Gastroesophageal sphincter (tissue), 4 donors: ENCODE results near the gene FAM234A. TPM values are rescaled to one million over a fixed set of nuclear protein-coding genes. Genes with fewer than 3 reads are reported as not detected.

Source experiments
- ATAC-seq: fragments of 150-250 bp; one replicate; pipeline ENCODE4 v1.9.1; 2016; ENCODE audit warnings: mild to moderate bottlenecking, moderate library complexity
- H3K27ac ChIP-seq, 4 donors: fragments of 200-600 bp; sonication (generic) in 3 of 4; 1 replicate in 3 of 4; 2 replicates in 1 of 4; pipeline ENCODE4 v1.5.1; 2016 to 2019
- H3K27me3 ChIP-seq: fragments of 200-600 bp; sonication (generic); one replicate; pipeline ENCODE4 v1.5.1; 2019
- H3K36me3 ChIP-seq, 2 donors: fragments of 200-600 bp; sonication (generic); one replicate each; pipeline ENCODE4 v1.5.1; 2019; ENCODE audit warnings: control low read depth in 1 of 2
- H3K4me1 ChIP-seq, 3 donors: fragments of 200-600 bp; sonication (generic); 1 replicate in 2 of 3; 2 replicates in 1 of 3; pipeline ENCODE4 v1.5.1; 2016 to 2019; ENCODE audit warnings: control low read depth in 2 of 3
- H3K4me3 ChIP-seq, 2 donors: fragments of 200-600 bp; sonication (generic); one replicate each; pipeline ENCODE4 v1.5.1; 2019; ENCODE audit warnings: mild to moderate bottlenecking in 1 of 2, moderate library complexity in 1 of 2
- H3K9me3 ChIP-seq, 3 donors: fragments of 200-600 bp; sonication (generic); one replicate each; pipeline ENCODE4 v1.5.1; 2017 to 2019; ENCODE audit warnings: control low read depth in 2 of 3
- EP300 ChIP-seq: sonication (generic); formaldehyde crosslinking; IDR thresholded peaks from one replicate; pipeline ENCODE4 v1.6.1; 2017; ENCODE audit warnings: antibody characterized with exemption, mild to moderate bottlenecking
- POLR2A ChIP-seq, 2 donors: fragments of 450-650 bp; IDR thresholded peaks; one replicate each; pipeline ENCODE4 v1.6.1; 2017; ENCODE audit warnings: antibody characterized with exemption in 2 of 2, mild to moderate bottlenecking in 2 of 2, moderate library complexity in 1 of 2
- POLR2AphosphoS5 ChIP-seq: sonication (generic); formaldehyde crosslinking; IDR thresholded peaks from one replicate; pipeline ENCODE4 v1.6.1; 2017; ENCODE audit warnings: antibody characterized with exemption
- WGBS, 2 donors: methylation state at CpG; one replicate each; pipeline ENCODE4 v1.1.5; 2018; ENCODE audit warnings: low coverage in 1 of 2; 5-methylcytosine and 5-hydroxymethylcytosine counted together
- total RNA-seq, 4 donors: library from RNA; depleted of rRNA; stranded (reverse); fragments of >200 nt; gene quantifications; one replicate each; pipeline ENCODE4 v1.1.0, GENCODE V29; 2016
- TF ChIP-seq, protein P1 (sequence below), 4 experiments: fragments of 200-600 bp in 2 of 4; fragments of 450-650 bp in 2 of 4; sonication (generic) in 1 of 4; IDR thresholded peaks; one replicate each; pipeline ENCODE4 v1.5.1; 2017 to 2019; ENCODE audit warnings: antibody characterized with exemption in 4 of 4, mild to moderate bottlenecking in 2 of 4, moderate library complexity in 2 of 4

The FAM234A gene
- total RNA-seq, 4 donors from 2014 or later = 54.5 to 123 (median 93.2) TPM

DNA sequence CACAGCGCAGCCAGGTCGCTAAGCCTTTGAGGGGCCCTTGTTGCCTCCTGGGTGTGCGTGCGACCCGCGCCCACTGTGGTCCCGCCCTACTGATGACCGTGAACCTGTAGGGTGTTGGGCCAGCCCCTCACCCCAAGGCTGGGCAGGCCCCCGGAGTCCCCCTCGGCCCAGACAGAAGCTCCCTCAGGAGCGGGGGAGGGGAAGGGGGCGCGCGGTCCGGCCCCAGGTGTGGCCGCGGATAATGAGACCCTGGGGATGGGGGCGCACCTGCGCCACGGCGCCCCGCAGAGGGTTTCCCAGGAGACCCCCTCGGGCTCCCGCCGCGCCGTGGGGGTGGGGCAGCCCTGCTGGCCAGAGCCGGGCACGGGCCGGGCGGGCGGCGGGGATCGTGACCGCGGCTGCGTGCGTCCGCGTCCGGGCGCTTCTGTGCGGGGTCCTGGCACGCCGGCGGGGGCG lies 45.4 kb downstream of the FAM234A start:
- no peak for ATAC-seq
- Histone ChIP-seq H3K36me3 (no peaks in the 10 kb centered on the region), H3K27me3 (peaks cover 44% of the 10 kb centered on the region), H3K27ac (no peak overlapping the region), H3K9me3 (no peaks in the 10 kb centered on the region), H3K4me3 (peak overlapping the region in 1 of 2 donors; percentile 46), H3K4me1 (peaks cover 0 to 33% (median 8%) of the 10 kb centered on the region in 3 donors)
- WGBS, 2 donors = no CpG with 5 or more reads among the region's 47 CpGs
- TF ChIP-seq POLR2AphosphoS5 = no peak
- TF ChIP-seq, protein P1, sequence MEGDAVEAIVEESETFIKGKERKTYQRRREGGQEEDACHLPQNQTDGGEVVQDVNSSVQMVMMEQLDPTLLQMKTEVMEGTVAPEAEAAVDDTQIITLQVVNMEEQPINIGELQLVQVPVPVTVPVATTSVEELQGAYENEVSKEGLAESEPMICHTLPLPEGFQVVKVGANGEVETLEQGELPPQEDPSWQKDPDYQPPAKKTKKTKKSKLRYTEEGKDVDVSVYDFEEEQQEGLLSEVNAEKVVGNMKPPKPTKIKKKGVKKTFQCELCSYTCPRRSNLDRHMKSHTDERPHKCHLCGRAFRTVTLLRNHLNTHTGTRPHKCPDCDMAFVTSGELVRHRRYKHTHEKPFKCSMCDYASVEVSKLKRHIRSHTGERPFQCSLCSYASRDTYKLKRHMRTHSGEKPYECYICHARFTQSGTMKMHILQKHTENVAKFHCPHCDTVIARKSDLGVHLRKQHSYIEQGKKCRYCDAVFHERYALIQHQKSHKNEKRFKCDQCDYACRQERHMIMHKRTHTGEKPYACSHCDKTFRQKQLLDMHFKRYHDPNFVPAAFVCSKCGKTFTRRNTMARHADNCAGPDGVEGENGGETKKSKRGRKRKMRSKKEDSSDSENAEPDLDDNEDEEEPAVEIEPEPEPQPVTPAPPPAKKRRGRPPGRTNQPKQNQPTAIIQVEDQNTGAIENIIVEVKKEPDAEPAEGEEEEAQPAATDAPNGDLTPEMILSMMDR (IDR thresholded peaks at IDR 0.05) = no peak
- no peak for TF ChIP-seq POLR2A (IDR thresholded peaks at IDR 0.05)
- TF ChIP-seq EP300 = no peak

DNA sequence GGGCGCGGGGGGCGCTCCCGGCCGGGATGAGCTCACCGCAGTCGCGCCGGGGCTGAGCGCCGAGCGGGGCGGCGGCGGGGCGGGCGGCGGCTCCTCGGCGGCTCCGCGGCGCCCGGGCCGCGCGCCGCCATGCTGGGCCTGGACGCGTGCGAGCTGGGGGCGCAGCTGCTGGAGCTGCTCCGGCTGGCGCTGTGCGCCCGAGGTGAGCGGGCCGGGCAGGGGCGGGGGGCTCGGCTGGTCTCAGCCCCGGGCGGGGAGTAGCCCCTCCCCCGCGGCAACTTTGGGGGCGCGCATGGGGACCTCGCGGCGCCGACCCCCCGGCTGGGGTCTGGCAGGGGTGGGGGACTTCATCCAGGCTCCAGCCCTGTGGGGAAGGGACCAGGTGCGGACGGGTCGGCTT lies 45.9 kb downstream of the FAM234A start, which contains the start of gene ARHGDIG:
Gene ARHGDIG, plus strand, starts transcription at position 40 of the 400 bp plus-strand sequence. Its CDS starts 90 bp downstream, at position 130.
- peaks cover 0 to 29% (median 6%) of the 10 kb centered on the region in 3 donors for H3K4me1 ChIP-seq
- ATAC-seq = no peak
- peak within 1 kb of the TSS in 1 of 4 donors; percentile 35 for H3K27ac ChIP-seq
- TF ChIP-seq, protein P1 (IDR thresholded peaks at IDR 0.05) = no peak
- TF ChIP-seq POLR2AphosphoS5 = no peak
- TF ChIP-seq POLR2A (IDR thresholded peaks at IDR 0.05) = no peak
- TF ChIP-seq EP300 = no peak
- WGBS, 2 donors = no CpG with 5 or more reads among the region's 54 CpGs
- no peaks in the 10 kb centered on the region for H3K36me3 ChIP-seq
- H3K9me3 ChIP-seq = no peaks in the 10 kb centered on the region
- H3K27me3 ChIP-seq = peaks cover 40% of the 10 kb centered on the region
- peak within 1 kb of the TSS in 1 of 2 donors; percentile 46 for H3K4me3 ChIP-seq

GRCh38 chr16:280991-281659 lies 46.5 kb downstream of the FAM234A start:
- 47% methylated on average over 3 of the region's 27 CpGs; no CpG with 5 or more reads in 1 of the 2 donors for WGBS, 2 donors
- H3K4me3 ChIP-seq = peak overlapping the region in 1 of 2 donors; percentile 46
- H3K27me3 ChIP-seq = peaks cover 40% of the 10 kb centered on the region
- no peaks in the 10 kb centered on the region for H3K36me3 ChIP-seq
- peaks cover 0 to 25% (median 6%) of the 10 kb centered on the region in 3 donors for H3K4me1 ChIP-seq
- H3K27ac ChIP-seq = peak overlapping the region in 1 of 4 donors; percentile 35
- no peak for TF ChIP-seq POLR2A (IDR thresholded peaks at IDR 0.05)
- no peak for TF ChIP-seq EP300
- TF ChIP-seq, protein P1 (IDR thresholded peaks at IDR 0.05) = no peak
- no peak for TF ChIP-seq POLR2AphosphoS5
- no peaks in the 10 kb centered on the region for H3K9me3 ChIP-seq
- no peak for ATAC-seq

- Histone ChIP-seq H3K27ac (no peak overlapping the region), H3K9me3 (no peaks in the 10 kb centered on the region), H3K36me3 (peaks cover 0 to 5% of the 10 kb centered on the region in 2 donors), H3K4me3 (no peak overlapping the region), H3K27me3 (peaks cover 40% of the 10 kb centered on the region), H3K4me1 (peaks cover 0 to 20% (median 6%) of the 10 kb centered on the region in 3 donors)
- no peak for ATAC-seq
- TF ChIP-seq POLR2A (IDR thresholded peaks at IDR 0.05) (no peak), POLR2AphosphoS5 (no peak), EP300 (no peak)
- TF ChIP-seq, protein P1 (IDR thresholded peaks at IDR 0.05) = no peak
- WGBS, 2 donors = 86% methylated on average over 4 of the region's 25 CpGs; no CpG with 5 or more reads in 1 of the 2 donors
Observed at GRCh38 chr16:281660-282255, 47.1 kb downstream of the FAM234A start.
